Erythroblast (primary cell): ENCODE data around the gene PRAMEF13.
"Not testable (repeated sequence)": the region's sequence is repeated elsewhere in the genome, so short reads cannot be mapped to it uniquely, and the experiment has no call there.

ENCODE experiments used
- DNase-seq, 2 experiments: peaks; one replicate each; lab custom pipeline; 2025; lab: John Stamatoyannopoulos, UW
- GATA1 ChIP-seq: IDR thresholded peaks from 2 replicates; pipeline ENCODE4 v1.6.1; 2011; ENCODE audit warnings: low read depth, mild to moderate bottlenecking, control low read depth, low read length, moderate library complexity
- POLR2A ChIP-seq: IDR thresholded peaks from 2 replicates; pipeline ENCODE4 v1.6.1; 2011; ENCODE audit warnings: mild to moderate bottlenecking, low read length

PRAMEF13 gene

GRCh38 chr1:13224480-13225060, 23.4 kb upstream of the PRAMEF13 start:
- no peak for TF ChIP-seq GATA1
- TF ChIP-seq POLR2A: no peak
- no peak for DNase-seq

- DNase-seq: not testable (repeated sequence)
Measured at GRCh38 chr1:13222788-13223187, 21.6 kb upstream of the PRAMEF13 start.

- DNase-seq: not testable (repeated sequence)
Measured at GRCh38 chr1:13219203-13219602, 18.0 kb upstream of the PRAMEF13 start.

GRCh38 chr1:13216619-13217018, 15.4 kb upstream of the PRAMEF13 start:
- not testable (repeated sequence) for DNase-seq

GRCh38 chr1:13208712-13209111, 7.5 kb upstream of the PRAMEF13 start:
- not testable (repeated sequence) for DNase-seq

GRCh38 chr1:13171548-13171947, 29.7 kb downstream of the PRAMEF13 start, which contains the start of gene PRAMEF9:
Gene PRAMEF9, plus strand, starts transcription at chr1:13171848. Its CDS starts 3,433 bp downstream, at chr1:13175281.
- not testable (repeated sequence) for DNase-seq

- DNase-seq: not testable (repeated sequence)
Measured at GRCh38 chr1:13165531-13165930, 35.7 kb downstream of the PRAMEF13 start, which contains the start of gene HNRNPCL4. Gene HNRNPCL4, minus strand, starts transcription at chr1:13165631. Its CDS starts 164 bp downstream, at chr1:13165467.

GRCh38 chr1:13155909-13156308, 45.3 kb downstream of the PRAMEF13 start, which contains the start of gene PRAMEF26:
Gene PRAMEF26, minus strand, starts transcription at chr1:13156009. Its CDS starts 2,914 bp downstream, at chr1:13153095.
- DNase-seq: not testable (repeated sequence)
